HEK293T (cell line): Measurements from ENCODE around the gene SH3GLB1.
"Not testable (repeated sequence)": the region's sequence is repeated elsewhere in the genome, so short reads cannot be mapped to it uniquely, and the experiment has no call there.

Experiments used
- CTCF ChIA-PET: fragments of 350-600 bp; formaldehyde crosslinking; extraction: SDS; loops from one replicate; lab custom pipeline; 2021; ENCODE audit warnings: antibody characterized with exemption, inconsistent platforms; lab: Yijun Ruan, JAX
- POLR2A ChIA-PET: fragments of 350-600 bp; formaldehyde crosslinking; extraction: SDS; loops from one replicate; lab custom pipeline; 2020; ENCODE audit warnings: antibody characterized with exemption, inconsistent platforms; lab: Yijun Ruan, JAX
- DNase-seq: peaks from one replicate; pipeline ENCODE4 v3.0.0; 2012; ENCODE audit warnings: mixed read lengths; ENCODE audit errors: extremely low spot score
- ARNT ChIP-seq: fragments of 450-650 bp; IDR thresholded peaks from 2 replicates; pipeline ENCODE4 v1.6.1; 2017; ENCODE audit warnings: mild to moderate bottlenecking
- BHLHE40 ChIP-seq: fragments of 450-650 bp; IDR thresholded peaks from 2 replicates; pipeline ENCODE4 v1.6.1; 2016; ENCODE audit warnings: mild to moderate bottlenecking, moderate library complexity, borderline replicate concordance
- CTBP1 ChIP-seq: fragments of 450-650 bp; IDR thresholded peaks from 2 replicates; pipeline ENCODE4 v1.6.1; 2016; ENCODE audit warnings: borderline replicate concordance
- ELF4 ChIP-seq: fragments of 450-650 bp; IDR thresholded peaks from 2 replicates; pipeline ENCODE4 v1.6.1; 2017; ENCODE audit warnings: antibody characterized with exemption
- FOXA1 ChIP-seq: fragments of 450-650 bp; IDR thresholded peaks from 2 replicates; pipeline ENCODE4 v1.6.1; 2016; ENCODE audit warnings: mild to moderate bottlenecking
- FOXK2 ChIP-seq: fragments of 450-650 bp; IDR thresholded peaks from 2 replicates; pipeline ENCODE4 v1.6.1; 2016; ENCODE audit warnings: mild to moderate bottlenecking
- FOXM1 ChIP-seq: fragments of 450-650 bp; IDR thresholded peaks from 2 replicates; pipeline ENCODE4 v1.6.1; 2017; ENCODE audit warnings: mild to moderate bottlenecking, borderline replicate concordance
- HDGF ChIP-seq: fragments of 450-650 bp; IDR thresholded peaks from 2 replicates; pipeline ENCODE4 v1.6.1; 2017; ENCODE audit warnings: antibody characterized with exemption, borderline replicate concordance
- L3MBTL2 ChIP-seq: fragments of 450-650 bp; conservative IDR thresholded peaks from 2 replicates; pipeline ENCODE4 v1.6.1; 2016; ENCODE audit warnings: mild to moderate bottlenecking
- LEF1 ChIP-seq: fragments of 450-650 bp; IDR thresholded peaks from 2 replicates; pipeline ENCODE4 v1.6.1; 2017; ENCODE audit warnings: mild to moderate bottlenecking, borderline replicate concordance
- NFRKB ChIP-seq: fragments of 450-650 bp; IDR thresholded peaks from 2 replicates; pipeline ENCODE4 v1.6.1; 2016; ENCODE audit warnings: mild to moderate bottlenecking, moderate library complexity
- SP1 ChIP-seq: fragments of 450-650 bp; IDR thresholded peaks from 2 replicates; pipeline ENCODE4 v1.6.1; 2017
- SUZ12 ChIP-seq: fragments of 450-650 bp; IDR thresholded peaks from 2 replicates; pipeline ENCODE4 v1.6.1; 2016; ENCODE audit warnings: mild to moderate bottlenecking
- TARDBP ChIP-seq: fragments of 450-650 bp; IDR thresholded peaks from 2 replicates; pipeline ENCODE4 v1.6.1; 2016
- ZNF384 ChIP-seq: fragments of 450-650 bp; IDR thresholded peaks from 2 replicates; pipeline ENCODE4 v1.6.1; 2016
- TF ChIP-seq, protein P1 (sequence below): fragments of 450-650 bp; IDR thresholded peaks from 2 replicates; pipeline ENCODE4 v1.6.1; 2016

Gene SH3GLB1

DNA sequence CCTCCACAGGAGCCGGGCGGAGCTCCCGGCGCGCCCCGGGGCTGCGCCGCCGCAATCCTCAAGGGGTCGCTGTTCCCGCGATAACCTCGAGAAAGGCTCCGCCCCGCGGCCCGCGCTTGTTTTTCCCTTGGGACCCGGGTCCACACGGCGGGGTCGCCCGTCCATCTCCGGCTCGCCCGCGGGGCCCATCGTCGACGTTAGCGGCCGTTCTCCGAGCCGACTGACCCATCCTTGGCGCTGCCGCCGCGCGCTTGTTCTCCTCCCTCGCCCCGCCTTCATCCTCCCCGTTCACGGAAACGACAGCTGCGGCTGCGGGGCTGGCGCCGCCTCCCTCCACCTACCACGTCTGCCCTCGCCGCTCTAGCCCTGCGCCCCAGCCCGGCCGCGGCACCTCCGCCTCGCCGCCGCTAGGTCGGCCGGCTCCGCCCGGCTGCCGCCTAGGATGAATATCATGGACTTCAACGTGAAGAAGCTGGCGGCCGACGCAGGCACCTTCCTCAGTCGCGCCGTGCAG lies at the start of gene SH3GLB1:
Gene SH3GLB1, plus strand, starts transcription at position 119 of the 514 bp plus-strand sequence. Its CDS starts 324 bp downstream, at position 443.
- DNase-seq = peak; percentile 91
- POLR2A ChIA-PET = interaction anchor here (0.6 to 3.3 kb wide), 14 partner anchors 10 to 202 kb away, joined by 3 to 18 read pairs (median 4); no protein-coding TSS in a partner anchor
- TF ChIP-seq L3MBTL2 = no peak
- TF ChIP-seq, protein P1, sequence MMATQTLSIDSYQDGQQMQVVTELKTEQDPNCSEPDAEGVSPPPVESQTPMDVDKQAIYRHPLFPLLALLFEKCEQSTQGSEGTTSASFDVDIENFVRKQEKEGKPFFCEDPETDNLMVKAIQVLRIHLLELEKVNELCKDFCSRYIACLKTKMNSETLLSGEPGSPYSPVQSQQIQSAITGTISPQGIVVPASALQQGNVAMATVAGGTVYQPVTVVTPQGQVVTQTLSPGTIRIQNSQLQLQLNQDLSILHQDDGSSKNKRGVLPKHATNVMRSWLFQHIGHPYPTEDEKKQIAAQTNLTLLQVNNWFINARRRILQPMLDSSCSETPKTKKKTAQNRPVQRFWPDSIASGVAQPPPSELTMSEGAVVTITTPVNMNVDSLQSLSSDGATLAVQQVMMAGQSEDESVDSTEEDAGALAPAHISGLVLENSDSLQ = peak; percentile 71; the same call in 1 of the 2 replicates
- CTCF ChIA-PET = interaction anchor here (0.5 to 2.7 kb wide), 16 partner anchors 9 to 379 kb away, joined by 3 to 9 read pairs (median 4); no protein-coding TSS in a partner anchor

DNA sequence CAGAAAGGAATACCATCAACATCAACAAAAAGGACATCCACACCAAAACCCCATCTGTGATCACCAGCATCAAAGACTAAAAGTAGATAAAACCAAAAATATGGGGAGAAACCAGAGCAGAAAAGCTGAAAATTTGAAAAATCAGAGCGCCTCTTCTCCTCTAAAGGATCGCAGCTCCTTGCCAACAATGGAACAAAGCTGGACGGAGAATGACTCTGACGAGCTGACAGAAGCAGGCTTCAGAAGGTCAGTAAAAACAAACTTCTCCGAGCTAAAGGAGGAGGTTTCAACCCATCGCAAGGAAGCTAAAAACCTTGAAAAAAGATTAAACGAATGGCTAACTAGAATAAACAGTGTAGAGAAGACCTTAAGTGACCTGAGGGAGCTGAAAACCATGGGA lies 46.0 kb upstream of the SH3GLB1 start:
- POLR2A ChIA-PET, DNase-seq: not testable (repeated sequence)
- CTCF ChIA-PET = interaction anchor here (0.5 kb wide), 1 partner anchor 1285 kb away, joined by 3 read pairs; no protein-coding TSS in a partner anchor

DNA sequence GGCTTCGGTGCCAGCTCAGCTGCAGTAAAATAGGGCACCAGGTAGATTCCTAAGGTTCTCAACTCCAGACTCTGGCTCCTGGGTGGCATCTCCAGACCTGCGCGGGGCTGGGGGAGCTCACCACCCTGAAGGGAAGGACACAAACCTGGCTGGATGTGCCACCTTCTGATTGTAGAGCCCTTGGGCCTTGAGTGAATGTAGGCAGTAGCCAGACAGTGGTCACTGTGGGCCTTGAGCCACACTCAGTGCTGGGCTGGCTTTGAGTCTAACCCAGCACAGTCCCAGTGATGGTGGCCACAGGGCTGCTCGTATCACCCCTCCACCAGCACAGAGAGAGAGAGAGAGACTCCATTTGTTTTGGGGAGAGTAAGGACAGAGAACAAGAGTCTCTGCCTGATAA lies 38.0 kb upstream of the SH3GLB1 start:
- no peak for DNase-seq
- CTCF ChIA-PET = no interaction called here
- POLR2A ChIA-PET = no interaction called here
- TF ChIP-seq NFRKB (no peak), SUZ12 (no peak), FOXM1 (no peak), BHLHE40 (no peak), LEF1 (no peak)

DNA sequence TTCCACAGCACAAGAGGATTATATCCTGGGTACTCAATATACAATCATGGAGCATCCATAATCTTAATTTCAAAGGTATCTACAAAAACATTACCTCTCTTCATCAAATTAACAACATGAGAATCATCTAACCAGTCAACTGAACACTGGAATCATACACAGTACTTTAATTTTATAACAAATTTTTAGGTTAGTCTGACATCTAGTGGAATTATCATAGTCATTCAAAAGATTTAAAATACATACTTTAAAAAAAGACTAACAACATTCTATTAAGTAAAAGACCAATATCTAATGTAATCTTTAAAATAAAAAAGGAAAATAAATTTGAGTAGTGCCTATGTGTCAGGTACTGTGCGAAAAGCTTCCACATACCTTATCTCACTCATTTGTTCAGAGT lies 16.8 kb upstream of the SH3GLB1 start:
- TF ChIP-seq L3MBTL2 = no peak
- TF ChIP-seq FOXK2 = no peak
- no peak for TF ChIP-seq ZNF384
- TF ChIP-seq FOXA1 = no peak
- DNase-seq = no peak
- POLR2A ChIA-PET = no interaction called here
- CTCF ChIA-PET = no interaction called here

DNA sequence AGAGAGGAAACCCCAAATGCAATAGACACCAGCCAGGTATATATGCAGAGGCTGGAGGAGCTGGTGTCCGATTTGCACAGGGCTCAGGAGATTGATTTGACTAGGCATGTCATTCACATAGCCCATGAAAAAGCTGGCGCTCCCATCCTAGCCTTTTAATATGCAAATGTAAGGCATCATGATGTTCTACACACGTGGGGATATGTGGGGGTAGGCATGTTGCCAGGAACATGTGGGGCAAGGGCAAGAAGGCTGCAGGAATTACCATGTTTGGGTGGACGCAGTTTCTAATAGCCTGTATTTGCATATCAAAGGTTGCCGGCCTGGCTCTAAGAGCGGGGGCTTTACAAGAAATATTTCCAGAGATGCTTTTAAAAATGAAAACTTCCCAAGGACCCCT lies 11.7 kb upstream of the SH3GLB1 start:
- ChIA-PET CTCF (no interaction called here), POLR2A (no interaction called here)
- DNase-seq = no peak
- TF ChIP-seq BHLHE40 (no peak), SP1 (no peak), ARNT (no peak), SUZ12 (no peak), HDGF (no peak), LEF1 (no peak), L3MBTL2 (no peak), CTBP1 (no peak), FOXK2 (no peak), TARDBP (no peak), FOXM1 (no peak), ELF4 (no peak), NFRKB (no peak)

DNA sequence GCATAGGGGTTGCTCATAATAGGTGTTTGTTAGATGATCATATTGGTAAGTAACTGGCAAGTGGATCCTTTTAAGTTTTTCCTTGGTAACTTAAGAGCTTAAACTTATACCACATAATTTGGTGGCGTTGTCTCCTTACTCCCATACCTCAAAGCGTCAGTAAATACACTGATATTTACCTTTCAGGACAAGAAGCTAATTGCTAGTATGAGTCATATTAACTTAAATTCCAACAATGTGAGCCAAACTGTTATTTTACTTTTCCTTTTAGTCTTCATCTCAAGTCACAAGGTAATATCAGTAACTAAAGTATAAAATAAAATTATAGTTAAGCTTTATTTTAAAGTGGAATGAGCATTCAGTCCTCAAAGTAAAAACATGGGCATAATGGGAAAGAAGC lies 9.0 kb upstream of the SH3GLB1 start:
- CTCF ChIA-PET = interaction anchor here (0.8 to 1.3 kb wide), 3 partner anchors 9 to 59 kb away, joined by 3 to 5 read pairs (median 3); partner anchors contain the start of gene SH3GLB1
- TF ChIP-seq FOXA1 (no peak), SUZ12 (no peak), FOXM1 (no peak), TARDBP (no peak), ARNT (no peak), L3MBTL2 (no peak), LEF1 (no peak), HDGF (no peak), ZNF384 (no peak), NFRKB (no peak), FOXK2 (no peak), BHLHE40 (no peak), CTBP1 (no peak)
- POLR2A ChIA-PET = interaction anchor here (2.7 kb wide), 1 partner anchor 9 kb away, joined by 18 read pairs; the partner anchor contains the start of gene SH3GLB1
- DNase-seq = no peak

DNA sequence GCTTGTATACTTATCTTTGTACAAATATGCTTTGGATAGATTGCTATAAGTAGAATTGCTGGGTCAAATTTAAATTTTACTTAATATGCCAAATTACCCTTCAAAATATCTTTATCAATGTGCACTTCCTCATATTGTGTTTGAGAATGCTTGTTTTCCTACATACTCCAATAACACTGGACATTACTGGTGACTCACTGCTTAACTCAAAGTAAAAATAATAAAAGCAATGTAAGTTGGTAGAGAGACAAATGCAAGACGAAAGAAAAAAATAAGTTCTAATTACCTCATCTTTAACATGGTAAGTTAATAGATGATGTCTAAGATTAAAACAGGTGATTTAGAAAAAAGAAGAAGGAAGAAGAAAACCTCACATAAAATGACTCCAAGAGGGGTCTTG lies 7.9 kb upstream of the SH3GLB1 start:
- TF ChIP-seq LEF1 (no peak), ZNF384 (no peak), FOXM1 (no peak), CTBP1 (no peak), NFRKB (no peak), L3MBTL2 (no peak), TARDBP (no peak), BHLHE40 (no peak)
- ChIA-PET POLR2A (no interaction called here), CTCF (interaction anchor here (1.3 kb wide), 1 partner anchor 8 kb away, joined by 5 read pairs; the partner anchor contains the start of gene SH3GLB1)
- no peak for DNase-seq

DNA sequence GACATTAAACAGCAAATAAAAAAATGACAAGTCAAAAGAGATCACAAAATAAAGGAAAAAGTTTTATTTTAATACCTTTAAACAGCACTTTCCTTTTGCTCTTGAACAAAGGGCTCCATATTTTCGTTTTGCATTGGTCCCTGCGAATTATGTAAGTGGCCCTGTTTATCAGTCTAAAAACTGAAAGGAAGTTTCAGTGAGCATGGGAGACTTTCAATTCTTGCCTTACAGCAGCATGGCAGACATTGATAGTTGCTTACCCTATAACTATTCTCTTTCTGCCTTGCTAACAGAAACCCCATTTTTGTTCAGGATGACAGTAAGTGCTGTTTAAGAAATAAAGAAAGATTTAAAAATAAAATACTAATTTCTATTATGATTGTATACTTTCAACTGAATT lies 5.2 kb upstream of the SH3GLB1 start:
- CTCF ChIA-PET = no interaction called here

More for the DNA sequence above, 5.2 kb upstream of the SH3GLB1 start:
- no peak for DNase-seq
- TF ChIP-seq HDGF (no peak), ARNT (no peak), NFRKB (no peak), SP1 (no peak), ZNF384 (no peak), ELF4 (no peak), L3MBTL2 (no peak), SUZ12 (no peak), TARDBP (no peak), FOXK2 (no peak), CTBP1 (no peak), FOXM1 (no peak)
- POLR2A ChIA-PET = interaction anchor here (0.8 kb wide), 1 partner anchor 189 kb away, joined by 3 read pairs; no protein-coding TSS in a partner anchor
